Right atrium auricular region (tissue), 2 donors: ENCODE results near the gene TRAF2. TPM values are rescaled to one million over a fixed set of nuclear protein-coding genes. Genes with fewer than 3 reads are reported as not detected.
"Not testable (repeated sequence)": the region's sequence is repeated elsewhere in the genome, so short reads cannot be mapped to it uniquely, and the experiment has no call there.

Source experiments
- DNase-seq: peaks from one replicate; pipeline ENCODE4 v3.0.0-alpha.2; 2019; ENCODE audit warnings: low spot score
- H3K27ac ChIP-seq, 2 donors: fragments of 200-600 bp; sonication (generic); 1 replicate in 1 of 2; 2 replicates in 1 of 2; pipeline ENCODE4 v1.5.1; 2016 to 2019
- H3K27me3 ChIP-seq, 2 donors: fragments of 200-600 bp; sonication (generic); one replicate each; pipeline versions ENCODE4 v1.5.1 to v1.6.0; 2017 to 2019
- H3K36me3 ChIP-seq: fragments of 200-600 bp; sonication (generic); one replicate; pipeline ENCODE4 v1.5.1; 2016
- H3K4me1 ChIP-seq, 2 donors: fragments of 200-600 bp; sonication (generic); one replicate each; pipeline versions ENCODE4 v1.5.1 to v1.6.0; 2017 to 2019
- H3K4me3 ChIP-seq, 2 donors: fragments of 200-600 bp; sonication (generic); 1 replicate in 1 of 2; 2 replicates in 1 of 2; pipeline ENCODE4 v1.5.1; 2017 to 2019; ENCODE audit warnings: mild to moderate bottlenecking in 1 of 2, moderate library complexity in 1 of 2
- H3K9me3 ChIP-seq, 2 donors: fragments of 200-600 bp; sonication (generic); one replicate each; pipeline ENCODE4 v1.5.1; 2019
- total RNA-seq, 2 donors: library from RNA; depleted of rRNA; stranded (reverse); fragments of >200 nt; gene quantifications; one replicate each; pipeline ENCODE4 v1.1.0, GENCODE V29; 2016
- TF ChIP-seq, protein P1 (sequence below), 2 donors: fragments of 200-600 bp; sonication (generic); IDR thresholded peaks; one replicate each; pipeline ENCODE4 v1.5.1; 2019; ENCODE audit warnings: antibody characterized with exemption in 2 of 2

TRAF2 gene
- total RNA-seq, 2 donors from 2014 or later = 1.9 to 4.1 TPM

DNA sequence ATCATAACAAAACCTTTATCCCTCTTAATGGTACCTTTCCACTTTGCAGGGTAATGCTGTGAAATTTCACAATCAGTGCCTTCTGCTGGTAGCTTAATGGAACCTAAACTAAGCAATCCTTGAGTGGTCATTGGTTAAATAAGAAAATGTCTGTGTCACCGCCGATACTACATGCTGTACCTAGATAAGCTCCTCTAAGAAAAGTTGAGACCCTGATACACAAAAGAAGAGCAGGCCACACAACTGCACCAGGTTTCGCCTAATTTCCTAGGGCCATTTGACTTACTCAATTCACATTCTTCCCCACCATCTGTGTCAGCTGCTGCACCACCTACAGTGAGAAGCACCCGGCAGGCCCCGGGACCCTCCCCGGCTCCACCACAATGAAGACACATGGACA is 11.2 kb upstream of the TRAF2 start:
- Histone ChIP-seq H3K9me3 (no peaks in the 10 kb centered on the region), H3K27me3 (no peaks in the 10 kb centered on the region), H3K4me1 (no peaks in the 10 kb centered on the region), H3K4me3 (no peak overlapping the region), H3K36me3 (no peaks in the 10 kb centered on the region), H3K27ac (no peak overlapping the region)
- no peak for DNase-seq
- TF ChIP-seq, protein P1, sequence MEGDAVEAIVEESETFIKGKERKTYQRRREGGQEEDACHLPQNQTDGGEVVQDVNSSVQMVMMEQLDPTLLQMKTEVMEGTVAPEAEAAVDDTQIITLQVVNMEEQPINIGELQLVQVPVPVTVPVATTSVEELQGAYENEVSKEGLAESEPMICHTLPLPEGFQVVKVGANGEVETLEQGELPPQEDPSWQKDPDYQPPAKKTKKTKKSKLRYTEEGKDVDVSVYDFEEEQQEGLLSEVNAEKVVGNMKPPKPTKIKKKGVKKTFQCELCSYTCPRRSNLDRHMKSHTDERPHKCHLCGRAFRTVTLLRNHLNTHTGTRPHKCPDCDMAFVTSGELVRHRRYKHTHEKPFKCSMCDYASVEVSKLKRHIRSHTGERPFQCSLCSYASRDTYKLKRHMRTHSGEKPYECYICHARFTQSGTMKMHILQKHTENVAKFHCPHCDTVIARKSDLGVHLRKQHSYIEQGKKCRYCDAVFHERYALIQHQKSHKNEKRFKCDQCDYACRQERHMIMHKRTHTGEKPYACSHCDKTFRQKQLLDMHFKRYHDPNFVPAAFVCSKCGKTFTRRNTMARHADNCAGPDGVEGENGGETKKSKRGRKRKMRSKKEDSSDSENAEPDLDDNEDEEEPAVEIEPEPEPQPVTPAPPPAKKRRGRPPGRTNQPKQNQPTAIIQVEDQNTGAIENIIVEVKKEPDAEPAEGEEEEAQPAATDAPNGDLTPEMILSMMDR (IDR thresholded peaks at IDR 0.05) = no peak

- Histone ChIP-seq H3K4me1 (peaks cover 0 to 1% of the 10 kb centered on the region in 2 donors), H3K36me3 (no peaks in the 10 kb centered on the region), H3K27ac (no peak overlapping the region), H3K27me3 (no peaks in the 10 kb centered on the region), H3K9me3 (no peaks in the 10 kb centered on the region), H3K4me3 (no peak overlapping the region)
- TF ChIP-seq, protein P1 (IDR thresholded peaks at IDR 0.05) = no peak
- no peak for DNase-seq
Observed at GRCh38 chr9:136876476-136876875, 9.8 kb upstream of the TRAF2 start.

- H3K4me3 ChIP-seq = no peak overlapping the region
- H3K9me3 ChIP-seq = no peaks in the 10 kb centered on the region
- H3K27ac ChIP-seq = no peak overlapping the region
- no peak for DNase-seq
- no peaks in the 10 kb centered on the region for H3K36me3 ChIP-seq
- H3K27me3 ChIP-seq = no peaks in the 10 kb centered on the region
- H3K4me1 ChIP-seq = peaks cover 0 to 21% of the 10 kb centered on the region in 2 donors
- TF ChIP-seq, protein P1 (IDR thresholded peaks at IDR 0.05) = no peak
Observed at GRCh38 chr9:136880651-136881050, 5.7 kb upstream of the TRAF2 start.

DNA sequence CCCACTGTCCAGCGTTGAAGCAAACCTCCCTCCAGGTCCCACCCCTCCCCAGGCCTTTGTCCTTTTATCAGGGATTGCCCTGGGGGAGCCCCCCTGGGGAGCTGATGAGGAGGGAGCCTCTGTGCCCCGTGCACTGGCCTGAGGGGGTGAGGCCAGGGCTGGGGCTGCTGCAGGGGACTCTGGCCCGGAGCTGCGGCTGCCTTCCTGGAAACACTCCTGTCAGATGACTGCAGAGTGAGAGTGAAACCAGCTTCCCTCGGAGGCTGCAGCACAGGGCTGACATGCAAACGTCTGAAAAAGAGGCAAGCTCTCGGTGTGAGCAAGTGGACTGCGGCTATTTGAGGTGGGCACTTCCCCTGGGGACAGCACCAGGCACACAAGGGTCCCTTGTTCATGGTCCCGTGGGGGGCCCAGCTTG is 4.6 kb upstream of the TRAF2 start:
- H3K27me3 ChIP-seq = no peaks in the 10 kb centered on the region
- DNase-seq = no peak
- H3K4me3 ChIP-seq = no peak overlapping the region
- no peak overlapping the region for H3K27ac ChIP-seq
- TF ChIP-seq, protein P1 (IDR thresholded peaks at IDR 0.05) = no peak
- no peaks in the 10 kb centered on the region for H3K9me3 ChIP-seq
- H3K4me1 ChIP-seq = peaks cover 0 to 23% of the 10 kb centered on the region in 2 donors
- H3K36me3 ChIP-seq = no peaks in the 10 kb centered on the region

DNA sequence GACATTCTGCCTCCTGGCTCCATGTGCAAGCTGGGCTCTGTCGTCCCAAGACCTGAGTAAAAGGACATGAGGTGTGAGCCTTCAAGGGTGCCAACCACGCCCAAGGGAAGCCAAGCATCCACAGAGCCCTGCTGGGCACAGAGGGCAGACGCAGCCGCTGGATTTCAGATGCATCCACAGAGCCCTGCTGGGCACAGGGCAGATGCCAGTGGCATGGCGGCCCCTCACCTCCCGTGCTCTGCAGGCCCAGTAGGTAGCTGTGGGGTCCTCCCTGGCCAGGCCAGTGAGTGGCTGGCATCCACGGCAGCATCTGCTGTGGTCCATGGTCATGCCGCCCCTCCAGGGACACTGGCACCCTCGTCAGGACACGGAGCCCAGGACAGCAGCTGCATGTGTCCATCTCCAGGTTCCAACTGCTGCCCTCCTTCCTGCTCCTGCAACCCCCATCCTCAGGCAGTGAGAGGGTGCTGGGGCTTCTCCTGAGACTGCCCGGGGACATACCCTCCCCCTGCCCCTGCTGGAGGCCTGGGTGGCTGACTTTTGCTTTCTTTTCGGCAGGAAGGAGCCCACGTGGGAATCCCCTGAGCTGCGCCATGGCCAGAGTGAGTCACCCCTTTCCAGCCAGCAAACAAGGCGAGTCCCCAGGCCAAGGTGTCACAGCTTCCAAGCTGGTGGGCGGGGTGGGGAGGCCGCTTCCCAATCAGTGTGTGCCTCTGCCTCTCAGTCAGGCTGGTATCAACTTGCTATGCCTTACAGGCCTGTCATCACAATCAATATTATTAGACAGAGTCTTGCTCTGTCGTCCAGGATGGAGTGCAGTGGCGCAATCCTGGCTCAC is 4.0 kb upstream of the TRAF2 start:
- DNase-seq = peak; percentile 80
- Histone ChIP-seq H3K4me1 (peaks cover 0 to 28% of the 10 kb centered on the region in 2 donors), H3K36me3 (no peaks in the 10 kb centered on the region), H3K9me3 (no peaks in the 10 kb centered on the region), H3K4me3 (no peak overlapping the region), H3K27ac (no peak overlapping the region), H3K27me3 (no peaks in the 10 kb centered on the region)
- TF ChIP-seq, protein P1 (IDR thresholded peaks at IDR 0.05) = no peak

DNA sequence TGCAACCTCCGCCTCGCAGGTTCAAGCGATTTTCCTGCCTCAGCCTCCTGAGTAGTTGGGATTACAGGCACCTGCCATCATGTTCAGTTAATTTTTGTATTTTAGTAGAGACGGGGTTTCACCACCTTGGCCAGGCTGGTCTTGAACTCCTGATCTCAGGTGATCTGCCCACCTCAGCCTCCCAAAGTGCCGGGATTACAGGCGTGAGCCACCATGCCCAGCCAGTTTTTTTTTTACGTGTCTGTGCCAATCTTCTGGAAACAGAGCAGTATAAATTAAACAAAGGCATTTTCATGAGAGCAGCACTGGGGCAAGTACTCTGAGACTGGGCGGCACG is 3.4 kb upstream of the TRAF2 start:
- H3K36me3 ChIP-seq, H3K9me3 ChIP-seq, H3K27me3 ChIP-seq, H3K27ac ChIP-seq, H3K4me3 ChIP-seq, DNase-seq: not testable (repeated sequence)
- H3K4me1 ChIP-seq = peaks cover 0 to 34% of the 10 kb centered on the region in 2 donors

- not testable (repeated sequence) for DNase-seq, H3K36me3 ChIP-seq, H3K27me3 ChIP-seq, H3K9me3 ChIP-seq, H3K4me3 ChIP-seq, H3K27ac ChIP-seq
- peaks cover 0 to 34% of the 10 kb centered on the region in 2 donors for H3K4me1 ChIP-seq
Observed at GRCh38 chr9:136883670-136884069, 2.6 kb upstream of the TRAF2 start.
